ENCODE measurements around the gene PRKCA.

DNA sequence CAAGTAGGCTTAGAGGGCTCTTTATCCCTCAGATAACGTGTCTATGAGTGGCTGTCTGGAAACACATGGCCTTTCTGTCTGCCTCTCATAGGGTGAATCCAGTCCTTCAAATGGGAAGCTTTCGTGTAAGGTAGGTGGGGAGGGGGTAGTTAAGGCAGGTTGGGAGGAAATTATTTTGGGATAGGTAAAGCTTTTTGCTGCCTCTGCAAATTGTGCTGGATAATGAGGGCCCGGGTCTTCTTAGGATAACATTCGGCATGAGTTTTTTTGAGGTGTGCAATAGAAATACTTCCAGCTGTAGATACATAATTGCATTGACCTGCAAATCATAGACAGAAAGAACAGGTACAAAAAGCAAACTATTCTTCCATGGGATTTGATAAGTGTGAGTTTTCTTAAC is 189.7 kb downstream of the PRKCA start:
- TF ChIP-seq CTCF (IDR thresholded peaks at IDR 0.05) = no peak
- no peak for TF ChIP-seq ZFX (IDR thresholded peaks at IDR 0.05; ENCODE audit: borderline replicate concordance)
